ENCODE results near the gene MSANTD1.
A peak's percentile ranks its signal among the peaks of the same experiment; 100 is the strongest.
"Not testable (repeated sequence)": the region's sequence is repeated elsewhere in the genome, so short reads cannot be mapped to it uniquely, and the experiment has no call there.

The MSANTD1 gene

DNA sequence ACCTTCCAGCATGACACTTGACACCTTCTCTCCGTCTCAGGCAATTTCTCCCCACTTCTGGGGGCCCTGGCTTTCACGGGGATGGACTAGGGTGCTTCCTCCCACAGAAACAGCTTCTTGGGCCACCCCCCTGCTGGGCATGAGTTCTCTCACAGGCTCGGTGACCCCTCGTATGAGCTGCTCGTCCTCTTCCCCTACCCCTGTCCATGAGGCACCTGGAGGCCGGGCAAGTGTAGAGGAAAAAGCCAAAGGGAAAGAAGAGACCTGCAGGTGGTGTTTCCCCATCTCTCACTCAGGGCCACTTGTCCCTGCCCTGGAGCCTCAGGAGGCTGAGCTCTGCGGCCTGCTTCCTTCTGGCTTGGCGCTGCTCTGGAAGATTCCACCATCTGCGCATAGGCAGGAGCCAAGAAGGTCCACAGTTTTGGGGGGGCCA, 41.9 kb downstream of the MSANTD1 start:
- no peak for DNase-seq (ENCODE audit: low read depth)

DNA sequence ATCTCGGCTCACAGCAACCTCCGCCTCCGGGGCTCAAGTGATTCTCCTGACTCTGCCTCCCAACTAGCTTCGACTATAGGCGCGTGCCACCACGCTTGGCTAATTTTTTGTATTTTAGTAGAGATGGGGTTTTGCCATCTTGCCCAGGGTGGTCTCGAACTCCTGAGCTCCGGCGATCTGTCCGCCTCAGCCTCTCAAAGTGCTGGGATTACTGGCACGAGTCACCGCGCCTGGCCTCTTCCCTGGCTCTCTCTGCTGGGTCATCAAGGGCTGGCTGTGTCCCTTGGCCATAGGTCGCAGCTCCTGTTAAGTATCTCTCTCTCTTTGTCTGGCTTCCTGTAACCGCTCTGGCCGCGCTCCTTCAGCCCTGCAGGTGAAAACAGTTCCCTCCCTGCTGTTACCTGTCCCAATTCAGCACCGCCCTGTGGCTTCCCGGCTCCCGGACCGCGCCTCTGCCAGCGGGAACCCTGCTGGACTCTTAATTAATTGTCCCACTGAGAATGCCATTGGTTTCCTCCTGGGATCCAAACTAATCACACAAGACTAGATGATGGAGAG, 42.5 kb downstream of the MSANTD1 start:
- DNase-seq (ENCODE audit: low read depth), result no peak

DNA sequence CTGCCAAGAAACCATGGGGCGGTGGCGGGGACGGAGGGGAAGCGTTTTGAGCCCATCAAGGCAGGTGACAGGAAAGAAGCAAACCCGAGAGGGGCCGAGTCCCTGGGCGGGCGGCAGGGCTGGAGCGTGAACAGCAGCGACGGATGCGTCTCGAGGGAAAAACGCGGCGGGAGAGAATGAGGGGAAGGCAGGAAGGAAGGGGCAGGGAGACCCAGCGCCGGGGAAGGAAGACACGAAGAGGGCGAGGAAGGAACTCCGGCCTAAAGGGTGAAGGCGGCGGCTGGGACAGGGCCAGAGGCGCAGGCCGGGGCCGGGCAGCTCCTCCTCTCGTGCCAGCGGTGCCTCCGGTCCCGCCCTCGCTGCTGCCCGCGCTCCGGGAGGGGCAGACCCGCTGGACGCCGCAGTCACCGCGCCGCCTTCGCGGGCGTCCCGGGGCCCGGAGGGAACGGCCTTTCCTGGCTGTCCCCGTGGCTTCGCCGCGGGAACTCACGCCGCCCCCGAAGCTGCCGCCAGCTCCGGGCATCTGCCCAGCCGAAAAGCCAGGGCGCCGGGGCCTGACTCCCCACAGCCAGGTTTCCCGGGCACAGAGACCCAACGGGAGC, 43.1 kb downstream of the MSANTD1 start:
- DNase-seq (ENCODE audit: low read depth), result no peak

DNA sequence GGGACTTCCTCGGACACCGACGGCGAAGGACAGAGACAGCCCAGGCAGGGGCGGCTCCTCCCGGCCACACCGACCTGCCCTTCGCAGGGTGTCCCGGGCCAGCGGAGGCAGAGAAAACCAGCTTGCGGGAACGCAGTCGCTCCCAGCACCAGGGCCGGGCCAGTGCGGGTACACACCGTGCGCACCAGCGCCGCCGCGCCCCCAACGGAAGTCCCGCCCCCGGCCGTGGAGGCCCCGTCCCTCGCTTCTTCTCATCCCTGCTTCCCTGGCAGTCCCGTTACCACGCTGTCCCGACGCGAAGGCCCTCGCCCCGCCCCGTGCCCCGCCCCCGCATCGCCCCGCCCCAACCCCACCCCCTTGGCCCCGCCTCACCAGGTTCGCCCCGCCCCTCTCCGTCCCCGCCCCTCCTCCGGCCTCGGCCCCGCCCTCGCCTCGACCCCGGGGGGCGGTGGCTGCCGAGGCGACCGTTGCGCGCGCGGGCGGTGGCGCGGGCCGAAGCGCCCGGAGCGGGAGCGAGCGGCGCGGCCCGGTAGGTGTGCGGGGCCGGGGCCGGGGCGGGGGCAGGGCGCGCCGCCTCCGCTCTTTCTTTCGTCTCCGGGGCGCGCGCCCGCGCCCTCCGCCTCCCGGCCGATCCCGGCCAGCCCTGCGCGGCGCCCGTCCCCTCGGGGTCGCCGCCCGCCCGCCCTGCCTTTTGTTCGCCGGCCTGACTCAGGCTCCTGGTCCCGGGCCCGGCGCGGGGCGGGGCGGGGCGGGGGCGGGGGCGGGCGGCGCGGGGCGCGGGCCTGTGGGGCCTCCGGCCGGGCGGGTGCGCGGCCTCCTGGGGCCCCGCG, 43.8 kb downstream of the MSANTD1 start, which contains the start of gene RGS12:
Gene RGS12 (plus strand): TSS at position 451 of the 830 bp plus-strand sequence. CDS start 23,150 bp downstream, outside the sequence.
- peak; percentile 62 for DNase-seq (ENCODE audit: low read depth)

DNA sequence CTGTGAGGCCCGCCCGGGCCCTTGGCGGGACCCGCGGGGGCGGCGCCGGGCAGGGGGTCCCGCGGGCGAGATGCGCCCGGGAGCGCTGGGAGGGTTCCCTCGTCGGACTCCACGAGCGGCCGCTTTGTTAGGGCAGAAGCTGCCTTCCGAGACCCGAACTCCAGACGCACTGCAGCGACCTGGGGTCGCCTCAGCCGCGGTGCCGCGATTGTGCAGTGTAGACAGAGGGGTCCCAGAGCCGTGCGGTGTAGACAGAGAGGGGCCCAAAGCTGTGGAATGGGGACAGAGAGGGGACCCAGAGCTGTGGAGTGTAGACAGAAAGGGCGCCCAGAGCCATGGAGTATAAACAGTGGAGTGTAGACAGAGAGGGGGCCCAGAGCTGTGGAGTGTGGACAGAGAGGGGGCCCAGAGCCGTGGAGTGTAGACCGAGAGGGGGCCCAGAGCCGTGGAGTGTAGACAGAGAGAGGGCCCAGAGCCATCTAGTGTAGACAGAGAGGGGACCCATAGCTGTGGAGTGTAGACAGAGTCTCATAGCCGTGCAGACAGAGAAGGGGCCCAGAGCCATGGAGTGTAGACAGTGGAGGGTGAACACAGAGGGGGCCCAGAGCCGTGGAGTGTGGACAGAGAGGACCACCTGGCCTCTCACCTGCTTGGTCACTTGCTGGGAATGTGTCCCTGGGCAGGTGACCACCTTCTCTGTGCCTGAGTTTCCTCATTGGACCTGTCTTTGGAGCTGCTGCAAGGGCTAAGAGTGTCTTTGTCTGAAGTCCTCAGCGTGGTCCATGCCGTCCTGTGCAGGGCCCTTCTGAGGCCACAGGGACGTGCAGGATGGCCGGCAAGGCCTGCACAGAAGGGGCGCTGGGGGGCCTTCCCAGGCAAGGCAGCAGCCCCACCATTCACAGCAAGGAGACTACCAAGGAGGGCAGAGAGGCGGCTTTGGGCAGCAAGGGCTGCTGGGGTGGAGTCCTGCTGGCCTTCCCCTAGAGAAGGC, 44.7 kb downstream of the MSANTD1 start:
- DNase-seq (ENCODE audit: low read depth), result no peak

DNA sequence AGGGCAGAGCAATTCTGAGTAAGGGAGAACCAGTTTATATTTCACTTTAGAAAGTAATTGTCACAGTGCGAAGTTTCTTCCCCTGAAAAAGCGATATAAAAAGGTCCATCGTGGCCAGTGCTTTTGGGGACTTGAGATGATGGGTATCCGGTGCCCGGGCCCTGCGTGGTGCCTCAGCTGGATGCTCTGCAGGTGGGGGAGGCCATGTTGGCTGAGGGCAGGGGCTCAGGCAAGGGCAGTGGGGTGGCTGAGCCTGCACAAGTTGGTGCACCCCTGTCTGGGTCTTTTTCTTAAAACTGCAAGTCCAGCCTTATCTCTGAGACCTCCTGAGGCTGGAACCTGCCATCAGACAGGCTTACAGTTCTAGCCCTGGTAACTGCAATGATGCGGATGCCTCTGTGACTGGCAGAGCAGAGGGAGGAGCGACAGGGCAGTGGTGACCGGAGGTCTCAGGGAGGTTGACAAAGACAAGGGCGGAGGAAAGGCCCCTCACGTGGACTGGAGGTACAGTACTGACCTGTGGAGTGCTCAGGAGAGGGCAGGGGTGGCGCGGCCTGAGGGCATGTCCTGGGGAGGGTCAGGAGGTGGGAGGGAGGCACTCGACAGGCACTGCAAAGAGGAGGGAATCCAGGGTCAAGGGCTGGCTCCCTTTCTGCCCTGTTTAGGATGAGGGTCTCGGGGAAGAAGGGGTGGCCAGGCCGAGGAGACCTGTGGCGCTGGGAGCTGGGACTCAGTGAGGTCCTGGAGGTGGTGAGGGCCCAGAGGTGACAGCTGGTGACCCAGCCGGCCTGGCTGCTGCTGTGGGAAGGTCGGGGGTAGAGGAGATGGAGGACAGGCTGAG, 45.7 kb downstream of the MSANTD1 start:
- no peak for DNase-seq (ENCODE audit: low read depth)

DNA sequence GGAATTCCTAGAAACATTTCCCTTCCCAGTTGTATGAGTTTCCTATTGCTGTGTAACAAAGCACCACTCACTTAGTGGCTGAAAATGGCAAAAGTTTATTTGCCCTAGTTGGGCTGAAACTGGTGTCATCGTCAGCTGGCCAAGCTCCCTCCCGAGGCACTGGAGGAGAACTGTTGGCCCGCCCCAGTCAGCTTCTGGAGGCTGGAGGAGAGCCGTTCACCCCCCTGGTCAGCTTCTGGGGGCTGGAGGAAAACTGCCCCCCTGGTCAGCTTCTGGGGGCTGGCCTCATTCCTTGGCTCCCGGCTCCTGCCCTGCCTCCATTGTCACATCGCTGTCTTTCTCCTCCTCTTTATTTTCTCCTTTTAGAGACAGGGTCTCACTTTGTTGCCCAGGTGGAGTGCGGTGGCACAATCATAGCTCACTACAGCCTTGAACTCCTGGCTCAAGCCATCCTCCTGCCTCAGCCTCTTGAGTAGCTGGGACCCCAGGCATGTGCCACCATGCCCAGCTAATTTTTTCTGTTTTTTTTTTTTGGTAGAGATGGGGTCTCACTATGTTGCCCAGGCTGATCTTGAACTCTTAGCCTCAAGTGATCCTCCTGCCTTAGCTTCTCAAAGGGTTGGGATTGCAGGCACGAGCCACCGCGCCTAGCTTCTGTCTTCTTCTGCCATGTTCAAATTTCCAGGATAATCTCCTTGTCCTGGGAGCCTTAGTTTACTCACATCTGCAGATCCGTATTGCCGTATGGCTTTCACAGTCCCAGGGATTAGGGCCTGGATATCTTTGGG, 47.1 kb downstream of the MSANTD1 start:
- no peak for DNase-seq (ENCODE audit: low read depth)

DNA sequence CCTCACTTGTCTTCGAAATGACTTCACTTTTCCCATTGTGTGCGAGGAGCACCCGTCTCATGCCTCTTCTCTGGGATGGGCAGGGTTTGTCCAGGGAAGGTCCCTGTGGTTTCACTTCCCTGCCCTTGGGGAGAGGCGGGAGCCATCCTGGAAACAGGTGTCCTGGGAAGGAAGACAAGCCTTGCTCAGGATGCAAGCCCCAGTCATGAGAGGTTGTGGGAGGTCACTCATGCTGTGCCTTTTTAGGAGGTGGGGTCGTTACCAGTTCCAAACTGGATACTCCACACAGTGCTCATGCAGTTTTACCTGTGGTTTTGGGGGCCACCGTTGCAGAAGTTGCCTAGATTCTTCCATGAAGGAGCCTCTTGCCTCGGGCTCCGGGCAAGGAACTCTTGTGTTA, 47.7 kb downstream of the MSANTD1 start:
- DNase-seq (ENCODE audit: low read depth), result no peak

DNA sequence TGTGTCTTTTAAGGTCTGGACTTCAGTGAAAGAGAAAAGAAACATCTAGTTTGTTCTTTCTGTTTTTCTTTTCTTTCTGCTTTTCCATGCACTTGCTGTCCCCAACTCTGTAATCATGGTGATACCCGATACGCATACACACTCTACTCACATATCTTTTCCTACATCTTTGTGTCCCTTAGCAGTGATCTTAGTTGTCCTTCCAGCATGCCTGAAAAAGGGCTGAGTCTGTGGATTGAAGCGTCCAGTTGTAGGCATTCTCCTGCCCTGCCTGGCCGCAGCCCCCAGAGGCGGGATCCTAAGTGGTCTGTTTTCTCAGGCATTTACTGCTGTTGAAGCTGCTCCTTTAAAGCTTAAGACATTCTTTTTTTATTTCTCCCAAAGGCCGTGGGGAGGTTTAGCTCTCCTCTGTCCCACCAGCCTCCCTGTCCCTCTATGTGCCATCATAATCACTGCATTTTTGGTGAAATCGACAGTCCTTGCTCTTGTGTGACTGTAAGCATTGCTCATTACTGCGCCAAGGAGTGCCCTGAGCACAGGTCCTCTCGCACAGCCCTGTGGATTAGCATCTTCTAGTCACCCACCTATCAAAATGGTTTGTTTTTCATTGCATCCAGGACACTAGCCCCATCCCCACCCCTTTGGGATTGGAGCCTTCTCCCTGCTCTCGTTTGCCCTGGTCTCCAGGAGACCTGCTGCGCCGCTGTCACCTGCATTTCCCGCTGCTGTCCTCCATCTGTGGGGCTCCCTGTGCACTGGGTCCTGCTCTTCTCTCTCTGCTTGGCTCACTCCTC, 48.3 kb downstream of the MSANTD1 start:
- DNase-seq (ENCODE audit: low read depth), result no peak

DNA sequence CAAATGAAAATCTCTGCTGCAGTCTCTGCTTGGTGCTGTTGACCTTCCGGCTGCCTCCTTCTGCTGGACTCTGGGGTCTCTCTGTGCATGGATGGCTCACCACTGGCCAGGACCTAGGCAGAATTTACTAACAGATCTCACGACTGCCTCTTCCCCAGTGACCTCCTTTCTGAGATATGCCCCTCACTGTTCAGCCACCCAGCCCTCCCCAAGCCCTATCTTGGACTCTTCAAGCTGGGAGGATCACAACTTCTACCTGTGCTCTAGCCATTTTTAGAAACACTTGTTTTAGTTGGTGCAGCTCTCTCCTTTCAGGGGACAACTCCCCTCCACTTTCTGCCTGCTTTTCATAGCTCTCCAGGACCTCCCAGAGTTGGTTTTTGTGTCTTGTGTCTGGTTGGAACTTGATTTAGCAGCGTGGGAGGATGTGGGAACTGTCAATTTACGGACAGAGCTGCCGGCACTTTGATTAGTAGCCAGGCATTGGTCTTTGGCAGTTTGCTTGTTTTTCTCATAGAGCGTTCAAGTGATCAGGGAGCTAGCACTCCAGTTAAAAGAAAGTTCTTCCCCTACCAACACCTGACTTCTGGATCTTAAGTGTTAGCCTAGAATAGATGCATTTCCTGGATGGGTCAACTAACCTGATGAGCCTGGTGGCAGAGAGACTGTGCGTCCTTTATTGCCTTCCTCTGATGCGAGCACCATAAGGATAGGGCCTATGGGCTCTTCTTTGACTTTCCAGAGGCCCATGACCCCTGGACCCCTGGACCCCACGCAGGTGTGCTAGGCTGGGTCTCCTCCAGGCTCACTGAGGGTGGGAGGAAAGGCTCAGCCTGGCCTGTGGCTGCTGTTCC, 50.4 kb downstream of the MSANTD1 start:
- DNase-seq (ENCODE audit: low read depth), result no peak

DNA sequence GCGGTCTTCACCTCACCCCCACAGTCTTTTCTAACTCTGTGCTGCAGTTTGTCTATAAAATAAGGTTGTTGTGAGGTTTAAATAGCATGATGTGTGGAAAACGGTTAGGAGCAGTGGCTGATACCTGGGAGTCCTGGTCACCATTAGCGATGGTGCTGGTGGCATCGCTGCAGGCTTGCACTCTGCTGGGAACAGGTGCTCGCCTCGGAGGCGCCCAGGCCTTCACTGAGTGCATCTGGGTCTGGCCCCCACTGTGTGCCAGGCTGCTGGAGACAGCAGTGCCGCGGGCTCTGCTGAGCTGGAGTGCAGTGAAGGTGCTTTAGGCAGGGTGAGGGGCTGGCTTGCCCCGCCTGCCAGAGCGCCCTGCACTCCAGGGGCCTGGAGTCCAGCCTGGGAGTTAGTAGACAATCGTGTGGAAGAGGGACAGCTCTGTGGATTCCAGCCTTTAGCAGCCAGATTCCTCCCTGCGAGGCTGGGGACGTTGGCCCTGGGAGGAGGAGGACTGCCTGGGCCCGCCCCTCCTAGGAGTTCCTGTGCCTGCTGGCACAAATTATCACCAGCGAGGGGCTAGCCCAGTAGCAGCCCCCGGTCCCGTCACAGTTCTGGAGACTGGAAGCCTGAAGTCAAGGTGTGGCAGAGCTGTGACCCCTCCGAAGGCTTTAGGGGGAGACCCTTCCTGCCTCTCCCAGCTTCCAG, 51.2 kb downstream of the MSANTD1 start:
- DNase-seq (ENCODE audit: low read depth), result no peak

DNA sequence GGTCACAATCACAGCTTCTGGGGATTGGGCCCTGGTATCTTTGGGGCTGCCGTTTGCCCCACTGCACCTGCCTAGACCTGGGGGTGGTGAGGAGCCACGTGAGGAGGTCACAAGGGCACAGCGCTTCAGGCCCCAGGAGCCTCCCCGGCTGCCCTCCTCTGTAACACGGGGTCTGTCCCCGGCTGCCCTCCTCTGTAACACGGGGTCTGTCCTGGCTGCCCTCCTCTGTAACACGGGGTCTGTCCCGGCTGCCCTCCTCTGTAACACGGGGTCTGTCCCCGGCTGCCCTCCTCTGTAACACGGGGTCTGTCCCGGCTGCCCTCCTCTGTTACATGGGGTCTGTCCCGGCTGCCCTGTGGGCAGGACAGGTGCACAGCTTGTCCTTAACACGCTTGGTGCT, 51.9 kb downstream of the MSANTD1 start:
- not testable (repeated sequence) for DNase-seq (ENCODE audit: low read depth)

DNA sequence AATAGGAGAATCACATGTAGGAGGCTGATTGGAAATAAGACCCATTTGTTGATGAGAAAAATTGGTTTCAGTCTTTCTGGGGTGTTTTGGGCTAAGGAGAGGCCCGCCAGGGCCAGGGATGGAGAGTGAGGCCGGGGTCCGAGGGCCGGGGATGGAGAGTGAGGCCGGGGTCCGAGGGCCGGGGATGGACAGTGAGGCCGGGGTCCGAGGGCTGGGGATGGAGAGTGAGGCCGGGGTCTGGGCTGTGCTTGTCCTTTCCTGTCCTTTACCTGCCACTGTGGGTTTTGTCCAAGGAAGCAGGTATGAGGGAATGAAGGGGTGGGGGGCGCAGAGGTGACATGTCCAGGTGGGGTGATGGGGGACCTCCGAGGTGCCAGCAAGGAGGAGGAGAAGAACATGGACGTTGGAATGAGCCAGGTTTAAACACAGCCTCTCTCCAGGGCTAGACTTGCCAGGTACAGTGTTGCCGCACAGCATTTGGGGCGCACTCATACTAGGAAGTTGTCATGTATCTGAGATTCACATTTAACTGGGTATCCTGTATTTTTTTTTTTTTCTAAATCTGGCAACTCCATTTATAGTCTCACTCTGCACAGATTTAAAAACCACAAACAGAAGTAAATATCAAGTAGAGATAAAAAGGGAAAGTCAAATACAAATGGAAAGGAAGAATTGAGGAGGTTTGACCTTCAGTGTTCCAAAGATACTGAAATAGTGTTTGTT, 52.7 kb downstream of the MSANTD1 start:
- DNase-seq (ENCODE audit: low read depth), result no peak

DNA sequence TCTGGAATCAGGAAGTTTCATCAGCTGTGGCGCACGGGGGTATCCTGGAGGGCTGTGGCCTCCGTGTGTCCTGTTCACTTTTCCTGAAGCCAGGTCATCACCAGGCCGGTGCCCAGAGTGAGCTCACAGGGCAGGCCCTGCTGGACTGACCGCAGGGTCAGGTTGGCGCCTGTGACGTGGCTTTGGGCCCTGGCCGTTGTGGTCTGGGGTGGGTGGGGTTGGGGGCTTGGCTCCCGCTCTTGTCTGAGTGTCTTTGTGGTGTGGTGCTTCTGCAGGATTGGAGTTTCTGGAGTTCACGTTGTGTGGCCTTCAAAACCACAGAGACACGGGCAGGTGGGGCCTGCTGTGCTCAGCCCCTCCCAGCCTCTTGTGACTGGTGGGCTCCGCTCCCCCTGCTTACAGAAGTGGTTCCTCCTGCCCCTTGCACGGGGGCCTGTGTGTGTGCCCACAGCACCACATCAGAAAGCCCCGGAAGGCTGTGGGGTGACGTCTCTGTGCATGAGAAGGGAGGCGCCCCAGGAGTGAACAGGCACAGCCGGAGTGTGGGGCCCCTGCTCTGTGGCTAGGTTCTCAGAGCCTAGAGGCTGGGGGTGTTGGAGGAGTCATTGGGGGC, 53.3 kb downstream of the MSANTD1 start:
- no peak for DNase-seq (ENCODE audit: low read depth)

DNA sequence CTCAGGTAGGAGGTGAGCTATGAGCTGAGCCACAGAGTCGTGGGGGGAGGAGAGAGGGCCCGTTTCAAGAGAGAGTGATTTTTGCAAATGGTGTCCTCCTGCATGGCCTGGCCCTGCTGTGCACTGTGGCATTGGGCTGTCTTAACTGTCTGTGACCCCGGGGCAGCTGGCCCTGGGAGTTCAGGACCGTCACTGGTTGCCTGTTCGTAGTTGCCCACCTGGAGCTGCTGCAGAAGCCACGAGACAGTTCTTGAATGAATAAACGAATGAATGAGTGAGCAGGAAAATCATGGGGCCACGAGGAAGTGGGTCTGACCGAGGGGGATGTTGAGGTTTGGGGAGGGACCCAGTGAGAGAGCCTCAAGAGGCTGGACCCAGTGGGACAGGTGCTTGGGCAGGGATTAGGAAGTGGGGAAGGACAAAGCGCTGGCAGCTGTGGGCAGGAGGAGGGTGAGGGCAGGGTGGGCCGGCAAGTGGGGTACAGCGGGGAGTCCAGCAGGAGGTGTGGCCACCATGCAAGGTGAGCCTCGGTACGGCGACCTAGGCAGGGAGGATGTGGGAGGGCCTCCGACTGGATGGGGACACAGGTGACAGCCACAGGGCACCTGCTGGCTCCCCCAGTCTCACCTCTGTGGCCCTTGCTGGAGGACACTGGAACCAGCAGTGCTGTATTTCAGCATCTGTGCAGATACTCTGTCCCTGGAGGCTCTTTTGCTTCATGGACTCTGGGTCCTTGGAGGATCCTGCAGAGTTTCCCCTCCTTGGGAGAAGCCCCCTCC, 54.0 kb downstream of the MSANTD1 start:
- DNase-seq (ENCODE audit: low read depth), result no peak

DNA sequence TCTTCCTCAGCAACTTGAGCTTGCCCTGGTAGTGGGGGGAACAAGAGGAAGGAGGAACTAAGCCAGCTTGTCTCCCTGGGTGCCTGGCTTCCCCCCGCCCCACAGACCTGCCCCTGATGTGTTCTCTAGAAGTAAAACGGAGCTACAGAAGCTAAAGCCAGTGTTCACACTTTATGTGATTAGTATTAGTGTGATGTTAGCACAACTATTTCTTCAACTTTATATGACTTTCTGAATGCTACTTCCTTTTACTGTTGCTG, 54.5 kb downstream of the MSANTD1 start:
- DNase-seq (ENCODE audit: low read depth), result no peak

All from HS-5 (cell line).